NCI-H2081 (cell line): ENCODE measurements around the gene PBX1.

Experiments
- DNase-seq, 2 experiments: peaks; one replicate each; lab custom pipeline; 2025; lab: John Stamatoyannopoulos, UW

PBX1 gene

DNA sequence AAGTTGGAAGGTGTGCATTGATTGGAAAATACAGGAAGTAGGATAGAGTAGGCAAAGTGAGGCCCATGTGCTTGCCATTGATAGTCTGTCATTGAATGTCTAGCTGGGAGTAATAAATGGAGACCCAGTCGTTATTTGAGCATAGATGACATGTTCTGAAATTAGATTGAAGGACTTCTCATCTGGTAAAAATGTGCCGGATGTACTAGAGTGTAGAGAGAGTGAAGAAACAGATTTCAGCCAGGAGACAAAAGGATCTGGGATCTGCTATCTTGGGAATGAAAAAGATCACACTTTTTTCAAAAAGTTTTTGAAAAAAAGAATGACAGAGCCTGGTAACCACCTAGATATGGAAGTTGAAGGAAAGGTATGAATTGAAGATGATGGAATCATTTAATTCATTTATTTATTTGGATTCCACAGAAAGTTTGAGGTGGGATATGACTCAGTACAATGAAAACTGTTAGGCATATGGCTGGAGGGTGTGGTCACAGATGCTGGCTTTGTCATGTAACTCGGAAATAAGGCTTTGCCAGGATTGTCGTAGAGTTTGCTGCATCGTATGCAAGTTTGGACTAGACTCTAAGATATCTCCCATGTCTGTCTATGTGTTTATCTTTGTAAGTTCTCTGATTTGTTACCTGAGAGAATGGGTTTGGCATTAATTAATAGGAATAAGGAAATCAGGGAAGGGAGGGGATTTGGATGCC is 137.1 kb downstream of the PBX1 start:
- DNase-seq = no peak

DNA sequence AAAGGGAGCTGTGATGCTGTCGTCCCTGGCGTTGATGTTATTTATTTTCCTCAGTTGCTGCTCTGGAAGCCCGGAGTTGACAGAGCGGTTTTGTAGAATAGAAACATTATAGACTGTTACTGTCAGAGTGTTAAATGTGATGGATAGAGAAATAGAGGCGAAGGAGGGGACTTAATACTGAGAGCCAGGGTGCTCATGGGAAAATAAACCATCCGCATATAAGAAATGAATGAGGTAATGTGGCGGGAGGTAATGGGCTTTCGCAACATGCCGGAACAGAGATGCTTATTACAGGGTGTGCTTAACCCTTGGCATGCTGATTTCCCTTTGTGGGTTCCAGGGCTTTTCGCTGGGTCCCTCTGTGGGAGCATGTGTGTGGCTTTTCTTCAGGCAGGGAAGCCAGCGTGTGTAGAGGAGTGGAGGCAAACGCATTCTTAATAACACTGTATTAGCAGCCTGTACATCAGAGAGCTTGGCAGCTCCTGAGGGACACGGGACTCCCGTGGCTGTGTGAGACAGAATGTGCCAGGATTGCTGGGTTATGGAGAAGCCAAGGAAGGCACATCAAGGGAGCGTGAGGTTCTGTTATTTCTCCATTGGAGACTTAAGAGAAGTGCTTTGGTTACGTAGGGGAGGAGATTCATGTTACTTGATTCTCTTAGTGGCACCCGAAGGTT is 141.0 kb downstream of the PBX1 start:
- DNase-seq = no peak

DNA sequence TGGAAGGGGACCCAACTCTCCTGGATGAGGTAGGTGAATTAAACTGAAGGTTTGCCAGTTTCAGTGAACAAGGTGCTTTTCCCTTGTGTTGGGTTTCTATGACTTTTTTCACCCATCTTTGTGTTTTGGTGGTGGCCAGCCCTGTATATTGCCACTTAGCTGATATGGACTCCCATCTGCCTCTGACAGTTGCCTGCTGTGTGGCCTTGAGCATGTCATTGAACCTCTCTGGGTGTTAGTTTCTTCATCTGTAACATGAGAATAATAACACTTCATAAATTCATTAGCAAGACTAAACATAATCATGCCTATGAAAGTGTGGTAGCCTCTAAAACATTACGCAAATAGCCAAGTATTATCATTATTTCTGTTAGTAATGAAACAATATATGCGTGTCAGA is 141.7 kb downstream of the PBX1 start:
- DNase-seq = no peak

DNA sequence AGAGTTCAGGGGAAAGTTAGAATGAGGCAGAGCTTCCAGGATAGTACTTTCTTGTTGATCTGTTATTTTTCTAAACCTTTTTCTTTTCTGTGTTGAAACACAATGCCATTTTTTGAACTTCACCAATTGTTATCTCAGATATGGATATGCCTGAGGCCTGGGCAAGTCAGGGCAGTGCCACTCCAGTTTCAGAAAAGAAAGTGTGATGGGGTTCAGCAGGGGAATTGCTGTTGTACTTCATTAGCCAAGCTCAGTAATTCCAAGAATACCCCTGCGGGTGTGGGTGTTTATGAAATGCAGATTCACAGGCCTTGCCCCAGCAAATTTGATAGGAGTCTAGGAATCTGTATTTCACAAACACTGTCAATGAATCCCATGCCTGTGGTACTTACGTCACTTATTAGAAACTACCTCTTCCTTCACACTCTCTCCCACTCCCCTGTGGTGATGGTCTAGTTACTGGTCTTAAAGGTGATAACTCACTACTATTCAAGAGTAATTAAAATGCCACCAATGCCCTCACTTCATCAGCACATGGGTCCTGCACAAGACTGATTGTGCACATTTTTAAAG is 142.3 kb downstream of the PBX1 start:
- DNase-seq = no peak

DNA sequence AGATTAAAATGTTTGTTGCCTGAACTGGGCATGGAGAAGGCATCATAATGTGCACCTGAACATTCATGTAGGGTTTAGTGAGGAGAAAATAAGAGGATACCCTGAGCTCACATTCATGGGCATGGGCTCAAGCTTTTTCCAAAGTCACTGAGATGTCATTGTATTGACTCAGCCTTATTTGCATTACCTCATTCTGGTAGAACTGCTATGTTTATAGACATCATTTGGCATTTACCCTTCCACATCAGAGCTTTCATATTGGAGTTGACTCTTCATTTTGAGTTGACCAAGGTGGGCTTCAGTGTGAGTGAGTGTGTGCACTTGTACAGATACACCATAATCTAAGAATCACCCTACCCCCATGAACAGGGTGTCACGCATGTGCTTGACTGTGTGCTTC is 143.2 kb downstream of the PBX1 start:
- DNase-seq = no peak

DNA sequence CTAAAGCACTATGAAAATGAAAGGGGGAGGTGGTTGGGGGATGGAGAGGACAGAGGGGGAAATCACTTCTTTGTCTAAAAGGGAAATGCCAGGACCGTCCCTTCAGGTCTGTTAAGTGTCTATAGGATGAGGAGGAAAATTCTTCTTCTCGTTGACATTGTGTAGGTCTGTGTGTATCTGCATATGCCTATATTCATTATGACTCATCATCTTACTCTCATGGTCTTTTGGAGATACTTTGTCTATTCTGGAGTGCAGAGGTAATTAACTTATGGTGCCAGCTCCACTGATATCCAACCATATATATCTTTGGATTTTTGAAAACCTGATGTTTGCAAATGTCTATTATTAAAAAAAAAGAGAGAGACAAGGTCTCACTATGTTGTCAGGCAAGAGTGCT is 143.7 kb downstream of the PBX1 start:
- DNase-seq = no peak

DNA sequence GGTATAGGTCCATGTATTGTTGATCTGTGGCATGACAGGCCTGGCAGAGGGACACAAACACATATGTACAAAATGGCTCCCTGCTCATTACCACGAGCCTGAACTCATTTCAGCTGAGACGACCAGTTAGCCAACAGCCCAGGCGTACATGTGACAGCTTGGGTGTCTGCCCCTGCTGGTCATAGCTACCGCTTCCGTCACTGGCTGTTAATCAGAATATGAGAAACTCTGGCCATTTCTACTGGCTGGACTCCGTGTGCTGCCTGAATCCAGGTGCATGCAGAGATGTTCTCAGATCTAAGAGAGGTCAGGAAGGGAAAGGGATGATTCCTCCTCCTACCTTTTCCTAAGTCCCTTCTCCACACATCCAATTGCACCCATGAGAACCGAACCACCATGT is 144.5 kb downstream of the PBX1 start:
- DNase-seq = no peak

DNA sequence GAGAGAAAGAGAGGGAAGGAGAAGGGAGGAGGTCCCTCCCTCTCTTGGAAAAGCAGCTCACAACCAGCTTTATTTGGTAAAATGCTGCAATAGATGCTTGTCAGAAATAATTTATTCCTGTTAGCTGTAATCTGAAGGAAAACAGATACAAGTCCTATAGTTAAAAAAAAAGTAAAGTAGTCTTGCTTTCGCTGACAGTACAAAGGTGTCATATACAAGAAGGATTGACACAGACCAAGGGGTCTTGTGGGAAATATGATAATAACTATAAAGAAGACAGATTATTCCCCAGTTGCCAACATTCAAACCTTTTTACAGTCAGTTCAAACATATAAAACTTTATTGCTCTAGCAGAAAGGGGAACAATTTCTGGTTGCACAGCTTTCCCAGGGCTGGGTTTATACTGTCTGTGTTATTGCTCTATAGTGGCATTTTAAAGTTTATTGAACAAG is 145.0 kb downstream of the PBX1 start:
- no peak for DNase-seq

DNA sequence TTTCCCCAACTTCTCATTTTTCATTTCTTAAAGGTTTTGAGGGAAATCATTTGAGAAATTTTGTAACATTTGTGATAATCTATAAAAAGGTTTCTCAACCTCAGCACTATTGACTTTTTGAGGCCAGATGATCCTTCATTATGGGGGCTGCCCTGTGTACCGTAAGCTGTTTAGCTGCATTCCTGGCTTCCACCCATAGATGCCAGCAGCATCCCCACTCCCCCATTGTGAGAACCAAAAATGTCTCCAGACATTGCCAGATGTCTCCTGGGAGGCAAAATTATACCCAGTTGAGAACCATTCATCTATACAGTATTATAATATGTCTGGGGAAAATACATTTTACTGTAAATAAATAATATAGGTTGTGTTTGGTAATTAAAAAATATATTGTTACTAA is 146.0 kb downstream of the PBX1 start:
- no peak for DNase-seq

DNA sequence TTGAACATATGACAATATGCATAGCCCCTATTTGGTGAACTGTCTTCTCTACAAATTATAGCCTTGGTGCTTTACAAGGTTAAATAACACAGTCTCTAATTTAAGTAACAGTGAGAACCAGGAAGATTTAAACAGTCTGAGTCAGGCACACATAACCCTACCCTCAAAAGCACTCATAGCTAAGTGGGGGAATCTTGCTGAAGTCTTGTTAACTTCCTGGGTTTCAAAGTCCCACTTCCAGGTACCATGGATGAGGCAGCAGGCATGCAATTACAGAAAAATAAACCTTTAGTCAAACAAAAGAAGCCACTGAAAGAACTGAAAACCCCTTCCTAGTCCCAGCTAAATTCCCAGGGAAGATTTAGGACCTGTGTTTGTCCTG is 147.6 kb downstream of the PBX1 start:
- no peak for DNase-seq

DNA sequence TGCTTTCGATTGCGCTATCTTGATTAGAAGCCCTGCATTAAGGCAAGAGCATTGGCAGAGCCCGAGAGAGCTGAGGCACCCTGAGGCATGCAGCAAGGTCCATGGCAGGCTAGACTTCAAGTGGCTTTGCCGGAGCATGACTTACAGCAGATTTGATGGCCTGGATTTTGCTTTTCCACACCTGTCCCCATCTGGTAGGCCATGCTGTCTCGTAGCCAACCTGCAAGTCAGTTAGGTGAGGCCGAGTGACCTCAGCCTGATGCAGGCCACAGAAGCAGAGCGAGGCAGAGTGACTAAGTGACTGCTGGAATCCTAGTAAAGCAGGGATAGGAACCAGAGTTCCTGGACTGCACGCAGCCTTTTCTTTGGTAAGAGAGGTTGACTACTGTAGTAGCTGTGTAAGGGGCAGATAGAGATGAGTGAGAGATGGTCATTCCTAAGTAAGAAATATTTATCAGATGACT is 148.9 kb downstream of the PBX1 start:
- DNase-seq = no peak

DNA sequence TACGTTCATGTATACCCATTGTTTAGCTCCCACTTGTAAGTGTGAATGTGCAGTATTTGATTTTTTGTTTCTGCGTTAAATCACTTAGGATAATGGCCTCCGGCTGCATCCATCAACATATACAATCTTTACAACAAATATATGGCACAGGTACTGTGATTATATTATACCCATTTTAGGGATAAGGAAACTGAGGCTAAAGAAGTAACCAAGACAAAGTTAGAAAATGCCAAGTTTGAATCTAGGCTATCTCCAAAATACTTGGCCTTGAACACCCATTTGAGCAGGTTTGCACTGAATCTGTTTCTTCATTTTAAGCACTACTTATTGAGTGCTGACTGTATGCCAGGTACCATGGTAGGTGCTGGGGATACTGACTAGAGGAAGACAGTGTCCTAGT is 149.6 kb downstream of the PBX1 start:
- no peak for DNase-seq

DNA sequence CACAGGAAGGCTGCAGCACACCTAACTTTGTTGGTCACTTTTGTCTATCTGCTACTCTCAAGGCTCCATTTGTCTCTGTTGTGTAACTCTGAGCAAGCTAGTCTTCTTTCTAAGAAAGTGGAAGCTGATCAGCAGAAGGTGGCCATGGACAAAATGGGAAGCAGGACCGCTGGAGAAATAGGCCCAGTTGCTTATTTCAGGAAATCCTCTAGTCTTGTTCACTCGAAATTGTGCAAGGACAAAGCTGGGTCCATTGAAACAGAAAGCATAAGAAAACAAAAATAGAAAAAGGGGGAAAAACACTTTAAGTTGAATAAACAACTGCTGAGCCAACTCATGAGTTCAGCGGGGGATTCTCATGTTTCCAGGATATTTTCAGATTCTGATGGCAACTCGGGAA is 150.1 kb downstream of the PBX1 start:
- DNase-seq = no peak

DNA sequence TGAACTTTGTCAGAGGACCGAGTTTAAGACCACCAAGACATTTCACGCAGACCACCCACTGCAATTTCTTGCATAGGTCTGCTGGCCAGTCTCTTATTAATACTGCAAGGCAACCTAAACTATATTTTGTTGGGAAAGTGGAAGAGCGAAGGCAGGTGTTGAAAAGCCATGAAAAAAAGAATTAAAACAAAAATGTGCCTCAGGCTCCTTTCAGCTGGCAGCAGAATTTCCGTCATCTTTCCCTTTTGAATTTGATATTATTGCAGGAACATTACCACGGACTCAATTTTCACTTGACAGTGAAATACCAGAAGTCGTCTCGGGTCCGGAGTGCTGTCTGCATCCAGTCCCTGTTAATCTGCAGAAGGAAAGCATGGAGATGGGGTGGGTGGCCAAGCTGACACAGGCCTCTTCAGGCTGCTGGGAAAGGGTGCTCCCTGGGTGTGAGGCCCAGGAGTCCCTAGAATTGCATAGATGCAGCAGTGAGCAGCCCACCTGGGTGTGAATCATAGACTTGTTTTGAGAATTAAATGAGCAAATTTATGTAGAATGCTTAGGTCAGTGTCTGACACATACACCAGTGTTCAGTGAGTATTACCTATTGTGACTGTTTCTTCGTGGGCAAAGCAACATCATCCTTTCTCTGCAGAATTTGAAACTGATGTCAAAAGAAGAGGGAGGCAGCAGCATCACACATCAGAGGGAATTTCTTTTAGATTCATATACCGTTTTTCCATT is 150.7 kb downstream of the PBX1 start:
- DNase-seq = no peak

DNA sequence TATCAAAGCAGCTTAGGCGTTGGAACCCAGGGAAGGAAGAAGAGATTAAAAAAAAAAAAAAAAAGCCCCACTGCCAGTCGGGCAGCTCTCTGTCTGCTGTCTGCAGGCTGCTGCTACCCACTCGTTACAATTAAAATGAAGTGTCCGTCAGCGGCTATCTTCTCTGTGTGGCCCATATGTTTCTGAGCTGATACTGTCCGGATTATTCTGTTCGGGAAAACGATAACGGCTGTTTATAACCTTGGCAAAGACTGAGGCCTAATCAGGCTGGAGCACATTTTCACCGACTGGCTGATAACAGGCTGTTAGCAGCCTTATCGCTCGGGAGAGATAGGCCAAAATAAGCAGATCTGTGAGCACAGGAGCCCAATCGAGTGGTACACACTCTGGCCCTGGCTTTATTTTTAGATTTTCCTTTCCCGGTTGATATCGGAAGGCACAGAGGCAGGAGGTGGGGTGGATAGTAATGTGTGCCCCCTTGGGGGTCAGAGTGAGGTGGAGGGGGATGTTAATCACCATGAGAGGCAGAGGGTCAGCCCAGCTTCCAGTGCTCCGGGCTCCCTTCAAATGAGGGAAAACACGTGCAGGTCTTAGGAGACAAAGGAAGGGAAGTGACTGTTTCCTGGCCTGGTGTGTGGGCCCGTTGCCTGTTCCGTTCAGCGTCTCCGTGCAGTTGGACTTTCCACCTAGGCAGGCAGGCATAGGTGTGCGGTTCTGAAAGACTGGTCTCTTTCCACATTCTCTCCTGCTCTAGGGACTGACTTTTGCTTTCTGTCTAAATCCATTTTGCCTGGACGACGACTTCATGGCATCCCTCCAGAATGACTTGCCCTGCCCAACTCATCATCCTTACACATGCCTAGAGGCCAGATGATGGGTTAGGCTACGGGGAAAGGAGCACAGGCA is 153.4 kb downstream of the PBX1 start:
- DNase-seq = no peak

DNA sequence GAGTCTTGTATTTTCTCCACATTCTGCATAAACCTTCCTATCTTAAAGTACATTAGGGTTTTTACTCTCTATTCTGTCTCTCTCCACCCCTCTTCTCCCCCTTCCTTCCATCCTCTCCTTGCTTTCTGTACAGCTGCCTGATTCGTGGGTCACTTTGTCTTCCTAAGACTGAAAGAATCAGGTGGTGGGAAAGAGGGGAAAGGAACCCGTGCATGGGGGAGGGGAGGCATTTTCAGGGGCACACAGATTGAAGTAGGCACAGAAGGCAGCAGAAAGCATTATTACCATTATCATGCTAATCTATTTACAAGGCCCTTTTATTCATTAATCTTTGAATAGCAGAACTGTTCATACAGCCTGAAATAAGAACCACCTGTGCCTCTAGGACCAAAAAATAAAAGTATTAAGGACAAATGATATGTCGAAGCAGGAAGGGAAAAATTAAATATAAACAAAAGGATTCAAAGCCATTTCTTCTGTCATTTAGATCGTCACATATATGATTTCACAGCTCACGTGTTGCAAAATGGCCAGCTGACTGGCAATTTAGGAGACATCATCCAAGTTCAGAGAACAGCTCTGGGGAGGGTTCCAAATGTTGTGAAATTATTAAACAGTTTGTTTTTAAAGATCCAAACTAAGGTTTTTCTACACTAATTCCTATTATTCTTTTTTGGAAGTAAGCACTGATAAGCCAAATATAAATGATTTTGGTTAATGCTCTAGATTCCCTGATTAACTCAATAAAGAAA is 154.6 kb downstream of the PBX1 start:
- DNase-seq = no peak

DNA sequence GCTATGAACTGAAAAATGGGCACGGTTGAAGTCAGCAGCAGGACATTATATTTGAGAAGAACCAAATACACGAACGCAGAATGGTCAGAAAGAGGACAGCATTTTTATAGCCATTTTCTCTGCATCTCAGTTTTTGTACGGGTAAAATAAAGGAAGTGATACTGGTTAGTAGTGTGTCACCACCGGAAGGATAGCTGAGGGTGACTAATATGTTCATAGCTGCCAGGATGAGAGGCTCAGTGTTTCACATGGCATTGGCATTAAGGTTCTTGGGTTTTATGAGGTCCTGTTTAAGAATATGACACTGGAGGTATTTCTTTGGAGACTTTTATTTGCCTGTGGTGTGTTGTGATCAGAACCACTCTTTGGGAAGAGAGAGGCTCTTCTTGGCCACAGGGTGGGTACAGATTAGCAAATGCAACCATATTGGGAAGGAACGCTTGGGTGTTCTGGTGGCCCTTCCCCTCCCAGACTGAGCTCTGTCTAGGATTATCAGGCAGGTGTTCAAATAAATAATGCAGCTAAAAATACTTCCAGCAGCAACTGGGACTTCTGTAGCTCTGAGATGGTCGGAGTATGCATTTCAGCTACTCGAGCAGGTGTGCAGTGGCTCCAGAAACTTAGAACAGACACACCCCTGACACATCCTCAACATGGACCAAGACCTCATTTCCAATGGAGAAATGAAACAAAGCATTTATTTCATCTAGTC is 158.2 kb downstream of the PBX1 start:
- DNase-seq = no peak

DNA sequence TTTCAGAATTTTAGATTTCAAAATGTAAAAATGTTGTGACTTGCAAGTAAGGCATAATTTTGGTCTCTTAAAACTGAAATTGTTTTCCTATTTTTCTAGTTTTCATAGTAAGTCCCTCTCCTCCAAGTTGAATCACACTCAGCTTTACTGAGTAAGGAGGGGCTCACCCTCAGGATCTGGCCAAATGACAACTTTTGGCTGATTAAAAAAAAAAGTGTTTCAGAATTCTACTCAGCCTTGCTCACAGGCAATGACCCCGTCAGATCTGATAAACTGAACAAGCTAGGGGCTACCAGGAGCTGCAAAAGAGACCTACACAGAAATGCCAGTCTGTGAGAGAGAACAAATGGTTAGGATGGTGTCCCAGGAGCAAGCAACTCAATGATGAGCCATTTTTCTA is 159.8 kb downstream of the PBX1 start:
- no peak for DNase-seq

DNA sequence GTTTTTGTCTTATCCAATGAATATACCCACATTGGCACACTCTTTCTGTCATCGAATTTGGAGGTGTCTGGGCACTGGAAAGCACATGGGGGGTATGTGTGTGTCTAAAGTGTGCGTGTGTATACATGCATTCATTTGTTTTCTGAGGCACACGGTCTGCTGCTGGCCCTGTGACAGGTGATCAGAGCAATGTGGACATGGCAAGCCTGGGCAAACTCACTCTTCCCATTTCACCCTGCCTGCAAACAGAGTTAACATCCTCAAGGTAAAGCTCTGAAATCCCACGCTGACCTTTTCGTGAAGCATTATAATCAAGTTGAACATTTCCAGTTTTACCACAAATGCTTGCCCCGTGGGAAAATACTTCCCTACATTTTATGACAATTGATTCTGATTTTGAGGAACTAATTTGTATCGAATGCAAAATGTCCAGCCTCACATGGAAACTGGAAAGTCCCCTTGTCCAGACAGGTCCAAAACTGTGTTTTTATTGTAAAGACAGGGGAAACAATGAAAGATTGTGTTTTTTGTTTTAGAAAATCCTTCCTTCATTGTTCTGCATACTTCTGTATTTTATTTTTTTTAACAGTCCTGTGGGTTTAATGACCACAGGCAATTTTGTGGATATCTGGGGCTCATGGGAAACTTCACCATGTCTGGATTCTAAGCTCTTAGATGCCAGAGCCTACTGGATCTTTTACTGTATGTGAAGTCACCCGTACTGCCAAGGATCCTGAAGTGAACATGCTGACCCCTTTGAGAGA is 160.9 kb downstream of the PBX1 start:
- DNase-seq = no peak
